Dendritic cell treated with granulocyte-macrophage colony-stimulating factor and Interleukin-4, amounts not matched to agents 40 ng/mL and 50 ng/mL, for 4 days (primary cell): Measurements from ENCODE around the gene SNX24.

ENCODE experiments used
- H3K27ac Mint-ChIP-seq: one replicate; pipeline ENCODE4 v1.8.0; 2022; ENCODE audit warnings: mild to moderate bottlenecking, mixed read lengths
- H3K27me3 Mint-ChIP-seq: one replicate; pipeline ENCODE4 v1.8.0; 2022; ENCODE audit warnings: mild to moderate bottlenecking, mixed read lengths
- H3K36me3 Mint-ChIP-seq: one replicate; pipeline ENCODE4 v1.8.0; 2022; ENCODE audit warnings: low read depth, mixed read lengths
- H3K4me1 Mint-ChIP-seq: one replicate; pipeline ENCODE4 v1.8.0; 2022; ENCODE audit warnings: low read depth, mixed read lengths
- H3K4me3 Mint-ChIP-seq: one replicate; pipeline ENCODE4 v1.8.0; 2022; ENCODE audit warnings: mild to moderate bottlenecking, moderate library complexity, mixed read lengths
- H3K9me3 Mint-ChIP-seq: one replicate; pipeline ENCODE4 v1.8.0; 2022; ENCODE audit warnings: mixed read lengths
- intact Hi-C: fragments of 100-400 bp; cut with micrococcal nuclease; formaldehyde crosslinking; loops from one replicate; pipeline ENCODE4 v1.15.0; 2022

SNX24 gene

GRCh38 chr5:122997294-122997693, 151.9 kb downstream of the SNX24 start:
- intact Hi-C loops: no loop called here
- Mint-ChIP-seq H3K4me1 (no peaks in the 10 kb centered on the region), H3K27ac (no peak overlapping the region), H3K4me3 (no peak overlapping the region), H3K36me3 (peaks cover 7% of the 10 kb centered on the region), H3K27me3 (no peaks in the 10 kb centered on the region), H3K9me3 (no peaks in the 10 kb centered on the region)

- Mint-ChIP-seq H3K4me1 (no peaks in the 10 kb centered on the region), H3K9me3 (no peaks in the 10 kb centered on the region), H3K36me3 (peaks cover 24% of the 10 kb centered on the region), H3K4me3 (no peak overlapping the region), H3K27ac (no peak overlapping the region), H3K27me3 (no peaks in the 10 kb centered on the region)
- intact Hi-C loops: loop anchor here (1.0 to 10.0 kb wide), 2 partner anchors 165 to 484 kb away; no protein-coding TSS in a partner anchor
Observed at GRCh38 chr5:122999947-123000563, 154.6 kb downstream of the SNX24 start.

- peaks cover 29% of the 10 kb centered on the region for H3K36me3 Mint-ChIP-seq
- H3K27me3 Mint-ChIP-seq: no peaks in the 10 kb centered on the region
- H3K27ac Mint-ChIP-seq: no peak overlapping the region
- no peaks in the 10 kb centered on the region for H3K4me1 Mint-ChIP-seq
- H3K4me3 Mint-ChIP-seq: no peak overlapping the region
- intact Hi-C loops: loop anchor here (10.0 kb wide), 1 partner anchor 166 kb away; no protein-coding TSS in a partner anchor
- no peaks in the 10 kb centered on the region for H3K9me3 Mint-ChIP-seq
Observed at GRCh38 chr5:123000731-123001130, 155.3 kb downstream of the SNX24 start.

GRCh38 chr5:123001808-123002207, 156.4 kb downstream of the SNX24 start:
- H3K27ac Mint-ChIP-seq: no peak overlapping the region
- H3K27me3 Mint-ChIP-seq: no peaks in the 10 kb centered on the region
- H3K9me3 Mint-ChIP-seq: no peaks in the 10 kb centered on the region
- intact Hi-C loops: loop anchor here (10.0 kb wide), 1 partner anchor 167 kb away; no protein-coding TSS in a partner anchor
- H3K4me3 Mint-ChIP-seq: no peak overlapping the region
- peaks cover 38% of the 10 kb centered on the region for H3K36me3 Mint-ChIP-seq
- H3K4me1 Mint-ChIP-seq: no peaks in the 10 kb centered on the region

GRCh38 chr5:123007182-123007581, 161.8 kb downstream of the SNX24 start:
- Mint-ChIP-seq H3K4me1 (no peaks in the 10 kb centered on the region), H3K27ac (no peak overlapping the region), H3K27me3 (no peaks in the 10 kb centered on the region), H3K4me3 (no peak overlapping the region), H3K36me3 (peaks cover 62% of the 10 kb centered on the region), H3K9me3 (peaks cover 13% of the 10 kb centered on the region)
- intact Hi-C loops: loop anchor here (10.0 kb wide), 1 partner anchor 172 kb away; no protein-coding TSS in a partner anchor

GRCh38 chr5:123007754-123008153, 162.3 kb downstream of the SNX24 start:
- Mint-ChIP-seq H3K4me3 (no peak overlapping the region), H3K27ac (no peak overlapping the region), H3K9me3 (peaks cover 13% of the 10 kb centered on the region), H3K4me1 (no peaks in the 10 kb centered on the region), H3K27me3 (no peaks in the 10 kb centered on the region), H3K36me3 (peaks cover 62% of the 10 kb centered on the region)
- intact Hi-C loops: loop anchor here (10.0 kb wide), 1 partner anchor 173 kb away; no protein-coding TSS in a partner anchor

- H3K27me3 Mint-ChIP-seq: no peaks in the 10 kb centered on the region
- H3K4me1 Mint-ChIP-seq: no peaks in the 10 kb centered on the region
- intact Hi-C loops: no loop called here
- peaks cover 13% of the 10 kb centered on the region for H3K9me3 Mint-ChIP-seq
- no peak overlapping the region for H3K27ac Mint-ChIP-seq
- H3K36me3 Mint-ChIP-seq: peaks cover 29% of the 10 kb centered on the region
- no peak overlapping the region for H3K4me3 Mint-ChIP-seq
Observed at GRCh38 chr5:123012321-123012720, 166.9 kb downstream of the SNX24 start.

- Mint-ChIP-seq H3K36me3 (peaks cover 15% of the 10 kb centered on the region), H3K4me1 (no peaks in the 10 kb centered on the region), H3K4me3 (no peak overlapping the region), H3K27me3 (no peaks in the 10 kb centered on the region), H3K27ac (no peak overlapping the region), H3K9me3 (peaks cover 13% of the 10 kb centered on the region)
- intact Hi-C loops: no loop called here
Observed at GRCh38 chr5:123014689-123015088, 169.3 kb downstream of the SNX24 start.

- intact Hi-C loops: no loop called here
- H3K4me3 Mint-ChIP-seq: no peak overlapping the region
- H3K4me1 Mint-ChIP-seq: no peaks in the 10 kb centered on the region
- peaks cover 32% of the 10 kb centered on the region for H3K27me3 Mint-ChIP-seq
- no peaks in the 10 kb centered on the region for H3K36me3 Mint-ChIP-seq
- no peaks in the 10 kb centered on the region for H3K9me3 Mint-ChIP-seq
- H3K27ac Mint-ChIP-seq: no peak overlapping the region
Observed at GRCh38 chr5:123028222-123028621, 182.8 kb downstream of the SNX24 start.

GRCh38 chr5:123033157-123033671, 187.8 kb downstream of the SNX24 start:
- H3K27me3 Mint-ChIP-seq: peaks cover 75% of the 10 kb centered on the region

GRCh38 chr5:123035360-123035917, 190.0 kb downstream of the SNX24 start:
- H3K4me1 Mint-ChIP-seq: peaks cover 13% of the 10 kb centered on the region
- peak overlapping the region; percentile 21 for H3K27ac Mint-ChIP-seq
- H3K27me3 Mint-ChIP-seq: peaks cover 85% of the 10 kb centered on the region
- no peaks in the 10 kb centered on the region for H3K9me3 Mint-ChIP-seq
- H3K36me3 Mint-ChIP-seq: no peaks in the 10 kb centered on the region
- H3K4me3 Mint-ChIP-seq: peak overlapping the region; percentile 78
- intact Hi-C loops: no loop called here

More at GRCh38 chr5:123033157-123033671, 187.8 kb downstream of the SNX24 start:
- H3K4me3 Mint-ChIP-seq: no peak overlapping the region
- no peaks in the 10 kb centered on the region for H3K9me3 Mint-ChIP-seq
- intact Hi-C loops: no loop called here
- H3K36me3 Mint-ChIP-seq: no peaks in the 10 kb centered on the region
- peaks cover 13% of the 10 kb centered on the region for H3K4me1 Mint-ChIP-seq
- H3K27ac Mint-ChIP-seq: no peak overlapping the region

- intact Hi-C loops: no loop called here
- peak overlapping the region; percentile 21 for H3K27ac Mint-ChIP-seq
- H3K4me1 Mint-ChIP-seq: peaks cover 13% of the 10 kb centered on the region
- no peaks in the 10 kb centered on the region for H3K9me3 Mint-ChIP-seq
- H3K36me3 Mint-ChIP-seq: no peaks in the 10 kb centered on the region
- H3K4me3 Mint-ChIP-seq: peak overlapping the region; percentile 78
- H3K27me3 Mint-ChIP-seq: peaks cover 82% of the 10 kb centered on the region
Observed at GRCh38 chr5:123035918-123036390, 190.5 kb downstream of the SNX24 start.

GRCh38 chr5:123036391-123037103, 191.1 kb downstream of the SNX24 start, which contains the start of gene PPIC:
PPIC (minus strand) TSS chr5:123036725; CDS start chr5:123036625, 100 bp downstream.
- H3K27me3 Mint-ChIP-seq: peaks cover 76% of the 10 kb centered on the region
- no peaks in the 10 kb centered on the region for H3K36me3 Mint-ChIP-seq
- H3K9me3 Mint-ChIP-seq: no peaks in the 10 kb centered on the region
- intact Hi-C loops: no loop called here
- H3K4me1 Mint-ChIP-seq: peaks cover 13% of the 10 kb centered on the region
- H3K27ac Mint-ChIP-seq: peak within 1 kb of the TSS; percentile 21
- peak within 1 kb of the TSS; percentile 78 for H3K4me3 Mint-ChIP-seq

GRCh38 chr5:123037104-123037418, 191.6 kb downstream of the SNX24 start:
- Mint-ChIP-seq H3K4me3 (peak overlapping the region; percentile 78), H3K36me3 (no peaks in the 10 kb centered on the region), H3K9me3 (no peaks in the 10 kb centered on the region), H3K4me1 (peaks cover 13% of the 10 kb centered on the region), H3K27ac (no peak overlapping the region), H3K27me3 (peaks cover 72% of the 10 kb centered on the region)
- intact Hi-C loops: no loop called here
